Panc1 (cell line): ENCODE results near the gene INAVA. TPM values are rescaled to one million over a fixed set of nuclear protein-coding genes. Genes with fewer than 3 reads are reported as not detected.

Experiments used
- ATAC-seq: fragments of 200-7000 bp; cut with Tn5 transposase; 2 replicates; pipeline ENCODE4 v1.9.1; 2020; ENCODE audit warnings: mild to moderate bottlenecking, moderate library complexity
- BruUV-seq: library from RNA; stranded (reverse); fragments of 400-500 nt; replicated peaks from 2 replicates; lab custom pipeline; 2021; lab: Mats Ljungman, UMichigan
- CTCF ChIA-PET: fragments of 300-600 bp; sonication (Branson Sonifier 250); formaldehyde crosslinking; loops from one replicate; lab custom pipeline; 2022; ENCODE audit warnings: antibody characterized with exemption; lab: Charles Lee
- POLR2A ChIA-PET: fragments of 300-600 bp; sonication (Branson Sonifier 250); formaldehyde crosslinking; loops from one replicate; lab custom pipeline; 2022; ENCODE audit warnings: antibody characterized with exemption; lab: Charles Lee
- DNase-seq: peaks from one replicate; pipeline ENCODE4 v3.0.0-alpha.2; 2010; ENCODE audit warnings: low read depth, low spot score
- H3K27ac ChIP-seq: 2 replicates; pipeline ENCODE4 v1.5.1; 2011; ENCODE audit warnings: mild to moderate bottlenecking, low read length, inconsistent platforms
- H3K27me3 ChIP-seq: fragments of 200-500 bp; sonication (Bioruptor generic); 2 replicates; pipeline ENCODE4 v1.6.0; 2014; ENCODE audit warnings: low read length, inconsistent platforms; ENCODE audit not compliant: control insufficient read depth, insufficient read depth
- H3K36me3 ChIP-seq: fragments of 200-500 bp; sonication (Bioruptor generic); 2 replicates; pipeline ENCODE4 v1.5.1; 2014; ENCODE audit warnings: inconsistent platforms, mild to moderate bottlenecking, low read length, moderate library complexity; ENCODE audit not compliant: control insufficient read depth, insufficient read depth
- H3K4me1 ChIP-seq: 2 replicates; pipeline ENCODE4 v1.5.1; 2011; ENCODE audit warnings: inconsistent platforms, mild to moderate bottlenecking, low read length, moderate library complexity; ENCODE audit not compliant: control insufficient read depth, insufficient read depth
- H3K4me3 ChIP-seq, 2 experiments: 2 replicates each; pipeline ENCODE4 v1.5.1; 2011 to 2012; ENCODE audit warnings: low read depth in 2 of 2, low read length in 2 of 2, mild to moderate bottlenecking in 2 of 2, inconsistent platforms in 1 of 2, moderate library complexity in 1 of 2
- H3K9me3 ChIP-seq: fragments of 200-500 bp; sonication (Bioruptor generic); 2 replicates; pipeline ENCODE4 v1.5.1; 2014; ENCODE audit warnings: low read depth, mild to moderate bottlenecking, inconsistent platforms, low read length, moderate library complexity; ENCODE audit not compliant: control insufficient read depth, insufficient read depth
- POLR2AphosphoS5 ChIP-seq: IDR thresholded peaks from 2 replicates; pipeline ENCODE4 v1.6.1; 2012; ENCODE audit warnings: mild to moderate bottlenecking, low read depth, low read length, moderate library complexity
- SIN3A ChIP-seq: IDR thresholded peaks from 2 replicates; pipeline ENCODE4 v1.6.1; 2012; ENCODE audit warnings: low read depth, mild to moderate bottlenecking, low read length, moderate library complexity, borderline replicate concordance; ENCODE audit not compliant: insufficient read depth
- TCF7L2 ChIP-seq: IDR thresholded peaks from 2 replicates; pipeline ENCODE4 v1.6.1; 2011; ENCODE audit warnings: mild to moderate bottlenecking, low read depth, low read length, inconsistent platforms
- in situ Hi-C: cut with HindIII; loops from 2 replicates; pipeline ENCODE4 v1.10.0; 2016; ENCODE audit warnings: low sequenced_read_pairs, low pct_unique_long_range_greater_than_20kb
- intact Hi-C: fragments of 100-400 bp; cut with micrococcal nuclease; formaldehyde crosslinking; loops from one replicate; pipeline ENCODE4 v1.10.0; 2022; ENCODE audit not compliant: unreplicated experiment
- total RNA-seq: library from RNA; stranded (reverse); gene quantifications from one replicate; pipeline ENCODE4 v1.2.1, GENCODE V29; 2021; ENCODE audit not compliant: unreplicated experiment
- TF ChIP-seq, protein P1 (sequence below), 2 experiments: IDR thresholded peaks; 2 replicates each; pipeline ENCODE4 v1.6.1; 2011 to 2012; ENCODE audit warnings: low read depth in 2 of 2, control low read depth in 1 of 2, low read length in 1 of 2, mild to moderate bottlenecking in 1 of 2, moderate library complexity in 1 of 2; ENCODE audit not compliant: insufficient read depth in 1 of 2
- TF ChIP-seq, protein P2 (sequence below): fragments of 450-650 bp; IDR thresholded peaks from 2 replicates; pipeline ENCODE4 v1.5.1; 2017; ENCODE audit warnings: mild to moderate bottlenecking

The INAVA gene
- total RNA-seq, 1 experiment from 2014 or later = 3.6 TPM

DNA sequence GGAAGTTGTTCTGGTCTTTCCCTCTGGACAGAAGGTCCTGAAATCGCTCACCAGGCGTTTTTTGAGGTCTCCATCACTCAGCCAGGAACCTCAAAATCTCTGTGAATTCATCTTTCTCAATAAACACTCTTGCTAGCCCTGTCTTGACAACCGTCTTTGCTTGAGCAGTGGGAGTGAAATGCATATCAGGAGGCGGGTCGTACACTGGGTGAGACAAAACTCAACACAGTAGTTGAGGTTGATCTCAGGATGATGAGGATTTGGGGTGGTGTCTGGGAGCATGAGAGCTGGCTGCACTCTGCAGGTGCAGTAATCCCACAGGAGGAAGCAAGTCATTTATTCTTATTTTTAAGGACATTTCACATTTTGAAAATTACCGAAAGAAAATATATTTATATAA, 20.0 kb upstream of the INAVA start:
- in situ Hi-C loops (no loop called here), intact Hi-C loops (no loop called here)
- TF ChIP-seq TCF7L2 (no peak), SIN3A (no peak)
- TF ChIP-seq, protein P1, sequence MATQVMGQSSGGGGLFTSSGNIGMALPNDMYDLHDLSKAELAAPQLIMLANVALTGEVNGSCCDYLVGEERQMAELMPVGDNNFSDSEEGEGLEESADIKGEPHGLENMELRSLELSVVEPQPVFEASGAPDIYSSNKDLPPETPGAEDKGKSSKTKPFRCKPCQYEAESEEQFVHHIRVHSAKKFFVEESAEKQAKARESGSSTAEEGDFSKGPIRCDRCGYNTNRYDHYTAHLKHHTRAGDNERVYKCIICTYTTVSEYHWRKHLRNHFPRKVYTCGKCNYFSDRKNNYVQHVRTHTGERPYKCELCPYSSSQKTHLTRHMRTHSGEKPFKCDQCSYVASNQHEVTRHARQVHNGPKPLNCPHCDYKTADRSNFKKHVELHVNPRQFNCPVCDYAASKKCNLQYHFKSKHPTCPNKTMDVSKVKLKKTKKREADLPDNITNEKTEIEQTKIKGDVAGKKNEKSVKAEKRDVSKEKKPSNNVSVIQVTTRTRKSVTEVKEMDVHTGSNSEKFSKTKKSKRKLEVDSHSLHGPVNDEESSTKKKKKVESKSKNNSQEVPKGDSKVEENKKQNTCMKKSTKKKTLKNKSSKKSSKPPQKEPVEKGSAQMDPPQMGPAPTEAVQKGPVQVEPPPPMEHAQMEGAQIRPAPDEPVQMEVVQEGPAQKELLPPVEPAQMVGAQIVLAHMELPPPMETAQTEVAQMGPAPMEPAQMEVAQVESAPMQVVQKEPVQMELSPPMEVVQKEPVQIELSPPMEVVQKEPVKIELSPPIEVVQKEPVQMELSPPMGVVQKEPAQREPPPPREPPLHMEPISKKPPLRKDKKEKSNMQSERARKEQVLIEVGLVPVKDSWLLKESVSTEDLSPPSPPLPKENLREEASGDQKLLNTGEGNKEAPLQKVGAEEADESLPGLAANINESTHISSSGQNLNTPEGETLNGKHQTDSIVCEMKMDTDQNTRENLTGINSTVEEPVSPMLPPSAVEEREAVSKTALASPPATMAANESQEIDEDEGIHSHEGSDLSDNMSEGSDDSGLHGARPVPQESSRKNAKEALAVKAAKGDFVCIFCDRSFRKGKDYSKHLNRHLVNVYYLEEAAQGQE (IDR thresholded peaks at IDR 0.05; ENCODE audit: insufficient read depth in 1 of 2, low read depth in 2 of 2, low read length in 1 of 2) = no peak
- H3K36me3 ChIP-seq = no peaks in the 10 kb centered on the region
- ATAC-seq (no peak), DNase-seq (no peak)
- no peak overlapping the region for H3K4me3 ChIP-seq
- no TSS peak for BruUV-seq
- ChIA-PET CTCF (no interaction called here), POLR2A (interaction anchor here (0.6 kb wide), 1 partner anchor 30 kb away, joined by 3 read pairs; no protein-coding TSS in a partner anchor)
- H3K27me3 ChIP-seq = peaks cover 3% of the 10 kb centered on the region
- no peaks in the 10 kb centered on the region for H3K9me3 ChIP-seq
- H3K27ac ChIP-seq = no peak overlapping the region
- H3K4me1 ChIP-seq = no peaks in the 10 kb centered on the region

DNA sequence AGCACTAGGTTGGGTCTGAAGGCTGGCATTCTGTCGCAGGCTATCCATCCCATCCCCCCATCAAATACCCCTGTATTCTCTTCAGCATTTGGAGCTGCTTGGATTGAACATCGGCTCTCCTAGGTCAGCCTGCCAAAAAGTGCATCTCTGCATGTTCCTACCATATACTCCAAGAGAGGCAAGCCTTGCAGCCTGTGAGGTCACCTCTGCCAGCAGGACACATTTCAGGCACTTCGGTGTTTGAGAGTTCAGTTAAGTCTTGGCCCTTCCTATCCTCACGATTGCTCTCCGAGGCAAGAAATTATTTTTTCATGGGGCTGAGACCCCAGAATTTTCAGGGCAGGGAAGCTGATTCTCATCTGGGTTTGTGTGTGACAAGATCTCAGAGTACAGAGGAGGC, 19.3 kb upstream of the INAVA start:
- intact Hi-C loops = no loop called here
- ChIA-PET CTCF (no interaction called here), POLR2A (no interaction called here)
- Histone ChIP-seq H3K27me3 (peaks cover 3% of the 10 kb centered on the region), H3K9me3 (no peaks in the 10 kb centered on the region), H3K36me3 (no peaks in the 10 kb centered on the region), H3K27ac (no peak overlapping the region), H3K4me3 (no peak overlapping the region), H3K4me1 (no peaks in the 10 kb centered on the region)
- ATAC-seq (no peak), DNase-seq (no peak)
- in situ Hi-C loops = no loop called here
- TF ChIP-seq TCF7L2 (no peak), SIN3A (no peak), POLR2AphosphoS5 (no peak)
- TF ChIP-seq, protein P2, sequence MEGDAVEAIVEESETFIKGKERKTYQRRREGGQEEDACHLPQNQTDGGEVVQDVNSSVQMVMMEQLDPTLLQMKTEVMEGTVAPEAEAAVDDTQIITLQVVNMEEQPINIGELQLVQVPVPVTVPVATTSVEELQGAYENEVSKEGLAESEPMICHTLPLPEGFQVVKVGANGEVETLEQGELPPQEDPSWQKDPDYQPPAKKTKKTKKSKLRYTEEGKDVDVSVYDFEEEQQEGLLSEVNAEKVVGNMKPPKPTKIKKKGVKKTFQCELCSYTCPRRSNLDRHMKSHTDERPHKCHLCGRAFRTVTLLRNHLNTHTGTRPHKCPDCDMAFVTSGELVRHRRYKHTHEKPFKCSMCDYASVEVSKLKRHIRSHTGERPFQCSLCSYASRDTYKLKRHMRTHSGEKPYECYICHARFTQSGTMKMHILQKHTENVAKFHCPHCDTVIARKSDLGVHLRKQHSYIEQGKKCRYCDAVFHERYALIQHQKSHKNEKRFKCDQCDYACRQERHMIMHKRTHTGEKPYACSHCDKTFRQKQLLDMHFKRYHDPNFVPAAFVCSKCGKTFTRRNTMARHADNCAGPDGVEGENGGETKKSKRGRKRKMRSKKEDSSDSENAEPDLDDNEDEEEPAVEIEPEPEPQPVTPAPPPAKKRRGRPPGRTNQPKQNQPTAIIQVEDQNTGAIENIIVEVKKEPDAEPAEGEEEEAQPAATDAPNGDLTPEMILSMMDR = no peak
- TF ChIP-seq, protein P1 (IDR thresholded peaks at IDR 0.05; ENCODE audit: insufficient read depth in 1 of 2, low read depth in 2 of 2, low read length in 1 of 2) = no peak
- no TSS peak for BruUV-seq
